ENCODE data around the gene LYPD6B. TPM values are rescaled to one million over a fixed set of nuclear protein-coding genes. Genes with fewer than 3 reads are reported as not detected.

The LYPD6B gene
- total and polyA plus RNA-seq, 2 donors (not counting 1 experiment from before 2014, with no cell fraction given) = 1.5 to 2.7 TPM

GRCh38 chr2:149129433-149129832 is 90.9 kb downstream of the LYPD6B start:
- no peak overlapping the region for H3K27ac ChIP-seq (ENCODE audit: low read length in 2 of 2)

GRCh38 chr2:149132339-149132738 is 93.8 kb downstream of the LYPD6B start:
- no peak overlapping the region for H3K27ac ChIP-seq (ENCODE audit: low read length in 2 of 2)
- H4K20me1 ChIP-seq (ENCODE audit: control insufficient read depth, insufficient read depth, low read length, poor library complexity, severe bottlenecking) = no peaks in the 10 kb centered on the region
- 95% methylated on average over 2 of the region's 3 CpGs for WGBS (ENCODE audit: insufficient coverage)
- POLR2A ChIA-PET = no interaction called here
- peaks cover 0 to 9% of the 10 kb centered on the region in 2 donors for H3K4me1 ChIP-seq (ENCODE audit: control insufficient read depth in 2 of 2, insufficient read depth in 2 of 2, low read length in 2 of 2)
- H3K36me3 ChIP-seq (replicated peaks in 1 of 2; ENCODE audit: control extremely low read depth in 1 of 2, control insufficient read depth in 1 of 2, extremely low read depth in 1 of 2, insufficient read depth in 2 of 2, low read length in 1 of 2) = no peaks in the 10 kb centered on the region
- no peaks in the 10 kb centered on the region for H3K9me3 ChIP-seq (ENCODE audit: control extremely low read depth in 1 of 3, control insufficient read depth in 2 of 3, insufficient read depth in 1 of 3, low read length in 2 of 3)
- peaks cover 7% of the 10 kb centered on the region for H3K4me1 Mint-ChIP-seq
- H3K4me3 ChIP-seq (ENCODE audit: control extremely low read depth in 1 of 5, extremely low read depth in 1 of 5, insufficient read depth in 1 of 5, low read depth in 2 of 5, low read length in 4 of 5) = no peak overlapping the region
- ATAC-seq (ENCODE audit: low read depth) = no peak
- H3K9me3 Mint-ChIP-seq (ENCODE audit: insufficient read depth) = no peaks in the 10 kb centered on the region
- H3K27me3 ChIP-seq (replicated peaks in 1 of 4; ENCODE audit: control extremely low read depth in 1 of 4, control insufficient read depth in 3 of 4, insufficient read depth in 4 of 4, low read length in 3 of 4) = peaks cover 0 to 5% (median 0%) of the 10 kb centered on the region in 4 experiments
- TF ChIP-seq CTCF (IDR thresholded peaks at IDR 0.05) (no peak), EZH2 (IDR thresholded peaks at IDR 0.05; ENCODE audit: borderline replicate concordance, insufficient read depth, low read depth, low read length, poor library complexity, severe bottlenecking) (no peak)
- no peak overlapping the region for H2AFZ ChIP-seq (ENCODE audit: insufficient read depth, low read depth, low read length, poor library complexity, severe bottlenecking)
- no peak overlapping the region for H3K4me2 ChIP-seq (replicated peaks; ENCODE audit: low read depth, low read length, poor library complexity, severe bottlenecking)
- peaks cover 4% of the 10 kb centered on the region for H3K27me3 Mint-ChIP-seq
- CTCF ChIA-PET = no interaction called here
- no peak for DNase-seq
- no peak overlapping the region for H3K9ac ChIP-seq (ENCODE audit: low read length)
- intact Hi-C loops (cut with micrococcal nuclease) = no loop called here
- no peak overlapping the region for H3K4me3 Mint-ChIP-seq
- H3K27ac Mint-ChIP-seq = no peak overlapping the region
- no peaks in the 10 kb centered on the region for H3K79me2 ChIP-seq (ENCODE audit: control insufficient read depth, insufficient read depth, low read length)

More at GRCh38 chr2:149129433-149129832, 90.9 kb downstream of the LYPD6B start:
- Histone ChIP-seq H3K9ac (ENCODE audit: low read length) (no peak overlapping the region), H3K9me3 (ENCODE audit: control extremely low read depth in 1 of 3, control insufficient read depth in 2 of 3, insufficient read depth in 1 of 3, low read length in 2 of 3) (peaks cover 0 to 2% (median 0%) of the 10 kb centered on the region in 3 donors), H3K79me2 (ENCODE audit: control insufficient read depth, insufficient read depth, low read length) (no peaks in the 10 kb centered on the region), H3K4me2 (replicated peaks; ENCODE audit: low read depth, low read length, poor library complexity, severe bottlenecking) (no peak overlapping the region), H3K36me3 (replicated peaks in 1 of 2; ENCODE audit: control extremely low read depth in 1 of 2, control insufficient read depth in 1 of 2, extremely low read depth in 1 of 2, insufficient read depth in 2 of 2, low read length in 1 of 2) (no peaks in the 10 kb centered on the region), H3K4me3 (ENCODE audit: control extremely low read depth in 1 of 5, extremely low read depth in 1 of 5, insufficient read depth in 1 of 5, low read depth in 2 of 5, low read length in 4 of 5) (no peak overlapping the region), H4K20me1 (ENCODE audit: control insufficient read depth, insufficient read depth, low read length, poor library complexity, severe bottlenecking) (no peaks in the 10 kb centered on the region), H3K4me1 (ENCODE audit: control insufficient read depth in 2 of 2, insufficient read depth in 2 of 2, low read length in 2 of 2) (peaks cover 0 to 9% of the 10 kb centered on the region in 2 donors), H2AFZ (ENCODE audit: insufficient read depth, low read depth, low read length, poor library complexity, severe bottlenecking) (no peak overlapping the region), H3K27me3 (replicated peaks in 1 of 4; ENCODE audit: control extremely low read depth in 1 of 4, control insufficient read depth in 3 of 4, insufficient read depth in 4 of 4, low read length in 3 of 4) (no peaks in the 10 kb centered on the region)
- no peak for ATAC-seq (ENCODE audit: low read depth)
- no peak for DNase-seq
- Mint-ChIP-seq H3K4me1 (peaks cover 7% of the 10 kb centered on the region), H3K4me3 (peak overlapping the region; percentile 15), H3K27me3 (peaks cover 14% of the 10 kb centered on the region), H3K9me3 (ENCODE audit: insufficient read depth) (no peaks in the 10 kb centered on the region), H3K27ac (no peak overlapping the region)
- ChIA-PET POLR2A (no interaction called here), CTCF (no interaction called here)
- intact Hi-C loops (cut with micrococcal nuclease) = no loop called here
- WGBS (ENCODE audit: insufficient coverage) = 5% methylated on average over 2 of the region's 2 CpGs
- no peak for TF ChIP-seq EZH2 (IDR thresholded peaks at IDR 0.05; ENCODE audit: borderline replicate concordance, insufficient read depth, low read depth, low read length, poor library complexity, severe bottlenecking)
- TF ChIP-seq CTCF (IDR thresholded peaks at IDR 0.05) = no peak

Measured in B cell (primary cell).